ENCODE measurements around the gene TNNI3. TPM values are rescaled to one million over a fixed set of nuclear protein-coding genes. Genes with fewer than 3 reads are reported as not detected.

TNNI3 gene
- total and polyA plus RNA-seq, 2 donors (not counting 3 experiments of a cell fraction or from before 2014, with no cell fraction given) = not detected

DNA sequence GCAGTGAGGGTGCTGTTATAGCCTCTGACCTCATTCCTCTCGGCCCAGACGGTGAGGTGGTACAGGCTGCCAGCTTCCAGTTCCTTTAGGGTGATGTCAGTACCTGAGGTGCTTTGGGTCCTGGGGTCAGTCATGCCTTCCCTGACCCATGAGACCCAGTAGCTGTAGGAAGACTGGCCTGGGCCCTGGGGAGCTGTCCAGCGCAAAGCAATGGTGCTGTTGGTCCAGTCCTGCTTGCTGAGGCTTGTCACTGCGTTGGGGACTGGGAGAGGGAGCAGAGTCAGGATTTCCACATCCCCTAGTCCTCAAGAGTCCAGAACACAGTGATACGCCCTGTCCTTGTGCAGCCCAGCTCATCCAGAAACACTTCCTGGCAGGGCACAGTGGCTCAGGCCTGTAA lies 41.1 kb upstream of the TNNI3 start:
- intact Hi-C loops (cut with micrococcal nuclease) (no loop called here), dilution Hi-C loops (cut with MboI; ENCODE audit: extremely low pct_ligation_motif_present, low sequenced_read_pairs) (no loop called here)
- Histone ChIP-seq H3K9ac (replicated peaks; ENCODE audit: extremely low read depth, insufficient read depth, low read length) (no peak overlapping the region), H3K9me1 (replicated peaks; ENCODE audit: control insufficient read depth, extremely low read depth, insufficient read depth, low read length) (no peaks in the 10 kb centered on the region), H3K4me3 (replicated peaks in 1 of 3; ENCODE audit: insufficient read depth in 1 of 3, low read depth in 1 of 3, low read length in 3 of 3) (no peak overlapping the region), H3K27ac (ENCODE audit: insufficient read depth, low read depth, low read length) (no peak overlapping the region), H2AFZ (ENCODE audit: low read depth, low read length) (no peak overlapping the region), H3K36me3 (ENCODE audit: control insufficient read depth in 2 of 2, extremely low read depth in 1 of 2, insufficient read depth in 2 of 2, low read length in 2 of 2) (no peaks in the 10 kb centered on the region), H3K27me3 (ENCODE audit: control insufficient read depth in 2 of 2, insufficient read depth in 2 of 2, low read length in 2 of 2) (no peaks in the 10 kb centered on the region), H4K20me1 (replicated peaks; ENCODE audit: control insufficient read depth, extremely low read depth, insufficient read depth, low read length) (no peaks in the 10 kb centered on the region), H3K4me1 (ENCODE audit: control insufficient read depth, extremely low read depth, insufficient read depth, low read length) (no peaks in the 10 kb centered on the region), H3K79me2 (ENCODE audit: control insufficient read depth, insufficient read depth, low read length) (no peaks in the 10 kb centered on the region), H3K4me2 (ENCODE audit: insufficient read depth, low read length) (no peak overlapping the region), H3K9me3 (replicated peaks; ENCODE audit: control insufficient read depth, insufficient read depth, low read length) (no peaks in the 10 kb centered on the region)
- ChIA-PET POLR2A (interaction anchor here (1.0 kb wide), 1 partner anchor 18 kb away, joined by 3 read pairs; no protein-coding TSS in a partner anchor), CTCF (interaction anchor here (1.0 to 1.7 kb wide), 2 partner anchors 16 to 269 kb away, joined by 3 to 5 read pairs; no protein-coding TSS in a partner anchor)
- no TSS peak for BruUV-seq (replicated peaks)
- DNase-seq (ENCODE audit: low read depth, low spot score) (no peak), FAIRE-seq (no peak)
- no peak for TF ChIP-seq EZH2 (IDR thresholded peaks at IDR 0.05; ENCODE audit: borderline replicate concordance, low read depth, low read length, severe bottlenecking)
- no peak for TF ChIP-seq POLR2AphosphoS5 (IDR thresholded peaks at IDR 0.05; ENCODE audit: insufficient read depth, low read depth, low read length)
- no peak for TF ChIP-seq FOS (IDR thresholded peaks at IDR 0.05; ENCODE audit: borderline replicate concordance, insufficient read depth, low read length)
- no peak for TF ChIP-seq MYC (IDR thresholded peaks at IDR 0.05; ENCODE audit: low read depth, low read length)
- TF ChIP-seq JUN (IDR thresholded peaks at IDR 0.05; ENCODE audit: borderline replicate concordance, insufficient read depth, insufficient read length, low read depth) = no peak
- TF ChIP-seq, protein P1, sequence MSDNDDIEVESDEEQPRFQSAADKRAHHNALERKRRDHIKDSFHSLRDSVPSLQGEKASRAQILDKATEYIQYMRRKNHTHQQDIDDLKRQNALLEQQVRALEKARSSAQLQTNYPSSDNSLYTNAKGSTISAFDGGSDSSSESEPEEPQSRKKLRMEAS (IDR thresholded peaks at IDR 0.05; ENCODE audit: insufficient read depth, insufficient read length) = no peak
- TF ChIP-seq POLR2A (IDR thresholded peaks at IDR 0.05; ENCODE audit: low read depth, low read length) = no peak

DNA sequence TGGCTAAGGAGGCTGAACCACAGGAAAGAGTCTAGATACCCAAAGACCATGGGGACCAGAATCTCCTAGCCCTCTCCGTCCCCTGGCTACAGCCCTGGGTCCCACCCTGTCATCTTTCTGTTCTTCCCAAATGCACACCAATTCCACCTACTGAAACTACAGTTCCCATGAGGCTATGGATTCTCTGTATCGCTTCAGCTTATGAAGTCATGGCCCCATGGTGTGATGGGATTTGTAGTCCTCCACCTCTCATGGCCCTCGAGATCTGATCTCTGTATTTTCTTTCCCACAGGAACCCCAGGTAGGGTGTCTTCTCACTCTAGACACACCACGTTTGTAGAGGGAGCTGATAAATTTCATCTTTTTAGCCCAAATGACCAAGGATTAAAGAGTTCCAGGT lies 40.0 kb upstream of the TNNI3 start:
- DNase-seq (ENCODE audit: low read depth, low spot score) (no peak), FAIRE-seq (no peak)
- H2AFZ ChIP-seq (ENCODE audit: low read depth, low read length) = no peak overlapping the region
- H4K20me1 ChIP-seq (replicated peaks; ENCODE audit: control insufficient read depth, extremely low read depth, insufficient read depth, low read length) = no peaks in the 10 kb centered on the region
- intact Hi-C loops (cut with micrococcal nuclease) (no loop called here), dilution Hi-C loops (cut with MboI; ENCODE audit: extremely low pct_ligation_motif_present, low sequenced_read_pairs) (no loop called here)
- POLR2A ChIA-PET = no interaction called here
- CTCF ChIA-PET = no interaction called here
- H3K4me2 ChIP-seq (ENCODE audit: insufficient read depth, low read length) = no peak overlapping the region
- BruUV-seq (replicated peaks) = no TSS peak
- no peaks in the 10 kb centered on the region for H3K79me2 ChIP-seq (ENCODE audit: control insufficient read depth, insufficient read depth, low read length)
- no peak overlapping the region for H3K4me3 ChIP-seq (replicated peaks in 1 of 3; ENCODE audit: insufficient read depth in 1 of 3, low read depth in 1 of 3, low read length in 3 of 3)
- no peaks in the 10 kb centered on the region for H3K4me1 ChIP-seq (ENCODE audit: control insufficient read depth, extremely low read depth, insufficient read depth, low read length)
- no peak overlapping the region for H3K9ac ChIP-seq (replicated peaks; ENCODE audit: extremely low read depth, insufficient read depth, low read length)
- no peaks in the 10 kb centered on the region for H3K9me1 ChIP-seq (replicated peaks; ENCODE audit: control insufficient read depth, extremely low read depth, insufficient read depth, low read length)
- H3K9me3 ChIP-seq (replicated peaks; ENCODE audit: control insufficient read depth, insufficient read depth, low read length) = no peaks in the 10 kb centered on the region
- H3K27me3 ChIP-seq (ENCODE audit: control insufficient read depth in 2 of 2, insufficient read depth in 2 of 2, low read length in 2 of 2) = no peaks in the 10 kb centered on the region
- no peaks in the 10 kb centered on the region for H3K36me3 ChIP-seq (ENCODE audit: control insufficient read depth in 2 of 2, extremely low read depth in 1 of 2, insufficient read depth in 2 of 2, low read length in 2 of 2)
- no peak overlapping the region for H3K27ac ChIP-seq (ENCODE audit: insufficient read depth, low read depth, low read length)
- TF ChIP-seq MYC (IDR thresholded peaks at IDR 0.05; ENCODE audit: low read depth, low read length) (no peak), JUN (IDR thresholded peaks at IDR 0.05; ENCODE audit: borderline replicate concordance, insufficient read depth, insufficient read length, low read depth) (no peak), POLR2AphosphoS5 (IDR thresholded peaks at IDR 0.05; ENCODE audit: insufficient read depth, low read depth, low read length) (no peak), GATA2 (IDR thresholded peaks at IDR 0.05; ENCODE audit: insufficient read depth, insufficient read length, low read depth, low read length) (no peak), EZH2 (IDR thresholded peaks at IDR 0.05; ENCODE audit: borderline replicate concordance, low read depth, low read length, severe bottlenecking) (no peak), POLR2A (IDR thresholded peaks at IDR 0.05; ENCODE audit: low read depth, low read length) (no peak), FOS (IDR thresholded peaks at IDR 0.05; ENCODE audit: borderline replicate concordance, insufficient read depth, low read length) (no peak)
- TF ChIP-seq, protein P2, sequence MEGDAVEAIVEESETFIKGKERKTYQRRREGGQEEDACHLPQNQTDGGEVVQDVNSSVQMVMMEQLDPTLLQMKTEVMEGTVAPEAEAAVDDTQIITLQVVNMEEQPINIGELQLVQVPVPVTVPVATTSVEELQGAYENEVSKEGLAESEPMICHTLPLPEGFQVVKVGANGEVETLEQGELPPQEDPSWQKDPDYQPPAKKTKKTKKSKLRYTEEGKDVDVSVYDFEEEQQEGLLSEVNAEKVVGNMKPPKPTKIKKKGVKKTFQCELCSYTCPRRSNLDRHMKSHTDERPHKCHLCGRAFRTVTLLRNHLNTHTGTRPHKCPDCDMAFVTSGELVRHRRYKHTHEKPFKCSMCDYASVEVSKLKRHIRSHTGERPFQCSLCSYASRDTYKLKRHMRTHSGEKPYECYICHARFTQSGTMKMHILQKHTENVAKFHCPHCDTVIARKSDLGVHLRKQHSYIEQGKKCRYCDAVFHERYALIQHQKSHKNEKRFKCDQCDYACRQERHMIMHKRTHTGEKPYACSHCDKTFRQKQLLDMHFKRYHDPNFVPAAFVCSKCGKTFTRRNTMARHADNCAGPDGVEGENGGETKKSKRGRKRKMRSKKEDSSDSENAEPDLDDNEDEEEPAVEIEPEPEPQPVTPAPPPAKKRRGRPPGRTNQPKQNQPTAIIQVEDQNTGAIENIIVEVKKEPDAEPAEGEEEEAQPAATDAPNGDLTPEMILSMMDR (IDR thresholded peaks at IDR 0.05; ENCODE audit: extremely low read depth in 1 of 2, insufficient read depth in 1 of 2, low read depth in 1 of 2, low read length in 2 of 2) = no peak
- TF ChIP-seq, protein P1 (IDR thresholded peaks at IDR 0.05; ENCODE audit: insufficient read depth, insufficient read length) = no peak
